ENCODE data around the gene INPP5A.

Gene INPP5A

DNA sequence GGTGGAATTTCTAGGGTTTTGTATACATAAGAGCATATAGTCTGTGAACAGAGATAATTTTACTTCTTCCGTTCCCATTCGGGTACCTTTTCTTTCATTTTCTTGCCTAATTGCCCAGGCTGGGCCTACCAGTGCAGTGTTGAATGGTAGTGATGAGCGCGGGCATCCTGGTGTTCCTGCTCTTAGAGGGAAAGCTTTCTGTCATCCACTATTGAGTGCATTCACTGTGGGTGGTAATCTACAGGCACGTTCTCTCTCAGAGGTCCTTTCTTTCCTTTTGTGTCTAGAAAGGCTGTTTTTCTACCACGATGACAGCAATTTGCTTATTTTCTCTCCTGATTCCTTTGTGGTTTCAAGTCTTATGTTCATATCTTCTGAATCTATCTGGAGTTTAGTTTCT lies 65.0 kb downstream of the INPP5A start:
- TF ChIP-seq ZNF70 (CRISPR knock-in tag; IDR thresholded peaks at IDR 0.05) (no peak), ISL1 (CRISPR knock-in tag; IDR thresholded peaks at IDR 0.05) (no peak), GLIS3 (CRISPR knock-in tag; IDR thresholded peaks at IDR 0.05) (no peak), BACH2 (CRISPR knock-in tag; IDR thresholded peaks at IDR 0.05; ENCODE audit: borderline replicate concordance) (no peak), OSR1 (CRISPR knock-in tag; IDR thresholded peaks at IDR 0.05) (no peak), ZC3H10 (CRISPR knock-in tag; IDR thresholded peaks at IDR 0.05) (no peak)
- TF ChIP-seq, protein P1, sequence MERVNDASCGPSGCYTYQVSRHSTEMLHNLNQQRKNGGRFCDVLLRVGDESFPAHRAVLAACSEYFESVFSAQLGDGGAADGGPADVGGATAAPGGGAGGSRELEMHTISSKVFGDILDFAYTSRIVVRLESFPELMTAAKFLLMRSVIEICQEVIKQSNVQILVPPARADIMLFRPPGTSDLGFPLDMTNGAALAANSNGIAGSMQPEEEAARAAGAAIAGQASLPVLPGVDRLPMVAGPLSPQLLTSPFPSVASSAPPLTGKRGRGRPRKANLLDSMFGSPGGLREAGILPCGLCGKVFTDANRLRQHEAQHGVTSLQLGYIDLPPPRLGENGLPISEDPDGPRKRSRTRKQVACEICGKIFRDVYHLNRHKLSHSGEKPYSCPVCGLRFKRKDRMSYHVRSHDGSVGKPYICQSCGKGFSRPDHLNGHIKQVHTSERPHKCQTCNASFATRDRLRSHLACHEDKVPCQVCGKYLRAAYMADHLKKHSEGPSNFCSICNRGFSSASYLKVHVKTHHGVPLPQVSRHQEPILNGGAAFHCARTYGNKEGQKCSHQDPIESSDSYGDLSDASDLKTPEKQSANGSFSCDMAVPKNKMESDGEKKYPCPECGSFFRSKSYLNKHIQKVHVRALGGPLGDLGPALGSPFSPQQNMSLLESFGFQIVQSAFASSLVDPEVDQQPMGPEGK (CRISPR knock-in tag; IDR thresholded peaks at IDR 0.05; ENCODE audit: borderline replicate concordance): no peak
- TF ChIP-seq, protein P2, sequence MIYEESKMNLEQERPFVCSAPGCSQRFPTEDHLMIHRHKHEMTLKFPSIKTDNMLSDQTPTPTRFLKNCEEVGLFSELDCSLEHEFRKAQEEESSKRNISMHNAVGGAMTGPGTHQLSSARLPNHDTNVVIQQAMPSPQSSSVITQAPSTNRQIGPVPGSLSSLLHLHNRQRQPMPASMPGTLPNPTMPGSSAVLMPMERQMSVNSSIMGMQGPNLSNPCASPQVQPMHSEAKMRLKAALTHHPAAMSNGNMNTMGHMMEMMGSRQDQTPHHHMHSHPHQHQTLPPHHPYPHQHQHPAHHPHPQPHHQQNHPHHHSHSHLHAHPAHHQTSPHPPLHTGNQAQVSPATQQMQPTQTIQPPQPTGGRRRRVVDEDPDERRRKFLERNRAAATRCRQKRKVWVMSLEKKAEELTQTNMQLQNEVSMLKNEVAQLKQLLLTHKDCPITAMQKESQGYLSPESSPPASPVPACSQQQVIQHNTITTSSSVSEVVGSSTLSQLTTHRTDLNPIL (CRISPR knock-in tag; IDR thresholded peaks at IDR 0.05; ENCODE audit: low read depth): no peak
- TF ChIP-seq, protein P3, sequence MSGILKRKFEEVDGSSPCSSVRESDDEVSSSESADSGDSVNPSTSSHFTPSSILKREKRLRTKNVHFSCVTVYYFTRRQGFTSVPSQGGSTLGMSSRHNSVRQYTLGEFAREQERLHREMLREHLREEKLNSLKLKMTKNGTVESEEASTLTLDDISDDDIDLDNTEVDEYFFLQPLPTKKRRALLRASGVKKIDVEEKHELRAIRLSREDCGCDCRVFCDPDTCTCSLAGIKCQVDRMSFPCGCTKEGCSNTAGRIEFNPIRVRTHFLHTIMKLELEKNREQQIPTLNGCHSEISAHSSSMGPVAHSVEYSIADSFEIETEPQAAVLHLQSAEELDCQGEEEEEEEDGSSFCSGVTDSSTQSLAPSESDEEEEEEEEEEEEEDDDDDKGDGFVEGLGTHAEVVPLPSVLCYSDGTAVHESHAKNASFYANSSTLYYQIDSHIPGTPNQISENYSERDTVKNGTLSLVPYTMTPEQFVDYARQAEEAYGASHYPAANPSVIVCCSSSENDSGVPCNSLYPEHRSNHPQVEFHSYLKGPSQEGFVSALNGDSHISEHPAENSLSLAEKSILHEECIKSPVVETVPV (CRISPR knock-in tag; IDR thresholded peaks at IDR 0.05): no peak
- no peak for ATAC-seq

DNA sequence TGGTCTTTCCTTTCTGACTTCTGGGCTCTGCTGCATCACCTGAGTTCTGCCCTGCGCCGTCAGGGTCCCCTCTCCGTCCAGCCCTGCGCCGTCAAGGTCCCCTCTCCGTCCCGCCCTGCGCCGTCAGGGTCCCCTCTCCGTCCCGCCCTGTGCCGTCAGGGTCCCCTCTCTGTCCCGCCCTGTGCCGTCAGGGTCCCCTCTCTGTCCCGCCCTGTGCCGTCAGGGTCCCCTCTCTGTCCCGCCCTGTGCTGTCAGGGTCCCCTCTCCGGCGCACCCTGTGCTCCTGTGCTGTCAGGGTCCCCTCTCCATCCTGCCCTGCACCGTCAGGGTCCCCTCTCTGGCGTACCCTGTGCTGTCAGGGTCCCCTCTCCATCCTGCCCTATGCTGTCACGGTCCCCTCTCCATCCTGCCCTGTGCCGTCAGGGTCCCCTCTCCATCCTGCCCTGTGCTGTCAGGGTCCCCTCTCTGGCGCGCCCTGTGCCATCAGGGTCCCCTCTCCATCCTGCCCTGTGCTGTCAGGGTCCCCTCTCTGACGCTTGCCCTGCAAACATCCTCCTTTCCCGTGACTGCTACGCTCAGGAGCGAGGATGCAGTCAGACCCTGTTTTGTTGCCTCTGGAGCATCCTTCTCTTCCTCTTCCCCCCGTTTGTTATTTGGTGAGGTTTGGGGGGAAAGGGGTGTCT lies 66.4 kb downstream of the INPP5A start:
- TF ChIP-seq ZFP30 (CRISPR knock-in tag; IDR thresholded peaks at IDR 0.05): no peak
- TF ChIP-seq ZNF565 (CRISPR knock-in tag; conservative IDR thresholded peaks at IDR 0.05; ENCODE audit: low read depth): no peak
- TF ChIP-seq OSR1 (CRISPR knock-in tag; IDR thresholded peaks at IDR 0.05): no peak
- TF ChIP-seq ZNF8 (CRISPR knock-in tag; IDR thresholded peaks at IDR 0.05): no peak
- no peak for TF ChIP-seq CSDC2 (CRISPR knock-in tag; IDR thresholded peaks at IDR 0.05)
- TF ChIP-seq, protein P4, sequence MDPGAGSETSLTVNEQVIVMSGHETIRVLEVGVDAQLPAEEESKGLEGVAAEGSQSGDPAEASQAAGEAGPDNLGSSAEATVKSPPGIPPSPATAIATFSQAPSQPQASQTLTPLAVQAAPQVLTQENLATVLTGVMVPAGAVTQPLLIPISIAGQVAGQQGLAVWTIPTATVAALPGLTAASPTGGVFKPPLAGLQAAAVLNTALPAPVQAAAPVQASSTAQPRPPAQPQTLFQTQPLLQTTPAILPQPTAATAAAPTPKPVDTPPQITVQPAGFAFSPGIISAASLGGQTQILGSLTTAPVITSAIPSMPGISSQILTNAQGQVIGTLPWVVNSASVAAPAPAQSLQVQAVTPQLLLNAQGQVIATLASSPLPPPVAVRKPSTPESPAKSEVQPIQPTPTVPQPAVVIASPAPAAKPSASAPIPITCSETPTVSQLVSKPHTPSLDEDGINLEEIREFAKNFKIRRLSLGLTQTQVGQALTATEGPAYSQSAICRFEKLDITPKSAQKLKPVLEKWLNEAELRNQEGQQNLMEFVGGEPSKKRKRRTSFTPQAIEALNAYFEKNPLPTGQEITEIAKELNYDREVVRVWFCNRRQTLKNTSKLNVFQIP (CRISPR knock-in tag; IDR thresholded peaks at IDR 0.05; ENCODE audit: borderline replicate concordance, low read depth): no peak
- TF ChIP-seq, protein P2 (CRISPR knock-in tag; IDR thresholded peaks at IDR 0.05; ENCODE audit: low read depth): no peak
- TF ChIP-seq, protein P5, sequence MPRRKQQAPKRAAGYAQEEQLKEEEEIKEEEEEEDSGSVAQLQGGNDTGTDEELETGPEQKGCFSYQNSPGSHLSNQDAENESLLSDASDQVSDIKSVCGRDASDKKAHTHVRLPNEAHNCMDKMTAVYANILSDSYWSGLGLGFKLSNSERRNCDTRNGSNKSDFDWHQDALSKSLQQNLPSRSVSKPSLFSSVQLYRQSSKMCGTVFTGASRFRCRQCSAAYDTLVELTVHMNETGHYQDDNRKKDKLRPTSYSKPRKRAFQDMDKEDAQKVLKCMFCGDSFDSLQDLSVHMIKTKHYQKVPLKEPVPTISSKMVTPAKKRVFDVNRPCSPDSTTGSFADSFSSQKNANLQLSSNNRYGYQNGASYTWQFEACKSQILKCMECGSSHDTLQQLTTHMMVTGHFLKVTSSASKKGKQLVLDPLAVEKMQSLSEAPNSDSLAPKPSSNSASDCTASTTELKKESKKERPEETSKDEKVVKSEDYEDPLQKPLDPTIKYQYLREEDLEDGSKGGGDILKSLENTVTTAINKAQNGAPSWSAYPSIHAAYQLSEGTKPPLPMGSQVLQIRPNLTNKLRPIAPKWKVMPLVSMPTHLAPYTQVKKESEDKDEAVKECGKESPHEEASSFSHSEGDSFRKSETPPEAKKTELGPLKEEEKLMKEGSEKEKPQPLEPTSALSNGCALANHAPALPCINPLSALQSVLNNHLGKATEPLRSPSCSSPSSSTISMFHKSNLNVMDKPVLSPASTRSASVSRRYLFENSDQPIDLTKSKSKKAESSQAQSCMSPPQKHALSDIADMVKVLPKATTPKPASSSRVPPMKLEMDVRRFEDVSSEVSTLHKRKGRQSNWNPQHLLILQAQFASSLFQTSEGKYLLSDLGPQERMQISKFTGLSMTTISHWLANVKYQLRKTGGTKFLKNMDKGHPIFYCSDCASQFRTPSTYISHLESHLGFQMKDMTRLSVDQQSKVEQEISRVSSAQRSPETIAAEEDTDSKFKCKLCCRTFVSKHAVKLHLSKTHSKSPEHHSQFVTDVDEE (CRISPR knock-in tag; IDR thresholded peaks at IDR 0.05): no peak
- no peak for TF ChIP-seq ESRRG (CRISPR knock-in tag; IDR thresholded peaks at IDR 0.05)
- no peak for TF ChIP-seq RARB (CRISPR knock-in tag; IDR thresholded peaks at IDR 0.05)
- TF ChIP-seq ZNF70 (CRISPR knock-in tag; IDR thresholded peaks at IDR 0.05): no peak
- no peak for TF ChIP-seq ARNTL (CRISPR knock-in tag; IDR thresholded peaks at IDR 0.05; ENCODE audit: borderline replicate concordance, low read depth)
- TF ChIP-seq ZC3H10 (CRISPR knock-in tag; IDR thresholded peaks at IDR 0.05): no peak
- TF ChIP-seq BACH2 (CRISPR knock-in tag; IDR thresholded peaks at IDR 0.05; ENCODE audit: borderline replicate concordance): no peak
- TF ChIP-seq, protein P3 (CRISPR knock-in tag; IDR thresholded peaks at IDR 0.05): no peak
- no peak for TF ChIP-seq PPARA (CRISPR knock-in tag; IDR thresholded peaks at IDR 0.05; ENCODE audit: borderline replicate concordance)
- ATAC-seq: no peak

All from SK-N-SH treated with all-trans-retinoic acid at 6 μM for 48 hours (cell line).